GM19324 (cell line): ENCODE results near the gene TEC.
"Not testable (repeated sequence)": the region's sequence is repeated elsewhere in the genome, so short reads cannot be mapped to it uniquely, and the experiment has no call there.

Experiments used
- ATAC-seq: cut with Tn5 transposase; IDR thresholded peaks from one replicate; pipeline ENCODE4 v1.9.1; 2021; ENCODE audit warnings: mild to moderate bottlenecking, moderate library complexity; ENCODE audit not compliant: unreplicated experiment, low FRiP score

TEC gene

DNA sequence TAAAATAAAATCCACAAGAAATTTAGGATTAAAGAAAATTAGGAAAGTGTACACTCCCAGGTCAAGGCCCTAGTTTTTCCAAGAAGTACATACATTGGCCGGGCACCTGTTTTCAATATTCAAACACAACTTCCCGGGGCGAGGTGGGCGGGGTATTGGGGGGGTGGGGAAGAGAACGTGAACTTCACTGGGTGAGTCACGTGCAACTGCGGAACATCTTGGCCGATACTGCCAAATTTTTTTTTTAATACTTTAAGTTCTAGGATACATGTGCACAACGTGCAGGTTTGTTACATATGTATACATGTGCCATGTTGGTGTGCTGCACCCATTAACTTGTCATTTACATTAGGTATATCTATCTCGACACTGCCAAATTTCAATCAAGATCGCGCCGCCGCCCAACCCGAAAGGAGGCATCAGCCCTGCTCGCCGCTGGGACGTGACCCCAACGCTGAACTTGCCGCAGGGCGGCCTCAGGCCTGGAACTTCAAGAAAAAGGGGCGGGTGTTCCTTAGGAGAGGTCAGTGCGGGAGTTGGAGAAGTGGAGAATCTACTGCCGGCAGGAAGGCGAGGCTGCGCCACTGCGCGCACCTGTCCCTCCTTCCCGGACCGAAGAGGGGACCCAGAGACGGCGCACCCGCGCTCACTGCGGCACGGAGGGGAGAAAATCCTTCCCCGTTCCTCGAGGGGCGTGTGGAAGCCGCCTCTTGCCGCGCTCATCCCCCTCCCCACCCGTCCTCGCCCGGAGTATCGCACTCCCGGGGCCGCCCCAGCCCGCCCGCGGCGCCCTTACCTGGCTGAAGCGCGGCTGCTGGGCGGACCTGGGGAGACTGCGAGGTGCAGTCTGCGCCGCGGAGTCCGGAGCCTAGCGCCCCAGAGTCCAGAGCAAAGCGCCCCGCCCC lies at the start of gene TEC:
Gene TEC (minus strand): TSS at position 883 of the 905 bp plus-strand sequence. CDS start 41,224 bp downstream, outside the sequence.
- peak; percentile 74 for ATAC-seq

DNA sequence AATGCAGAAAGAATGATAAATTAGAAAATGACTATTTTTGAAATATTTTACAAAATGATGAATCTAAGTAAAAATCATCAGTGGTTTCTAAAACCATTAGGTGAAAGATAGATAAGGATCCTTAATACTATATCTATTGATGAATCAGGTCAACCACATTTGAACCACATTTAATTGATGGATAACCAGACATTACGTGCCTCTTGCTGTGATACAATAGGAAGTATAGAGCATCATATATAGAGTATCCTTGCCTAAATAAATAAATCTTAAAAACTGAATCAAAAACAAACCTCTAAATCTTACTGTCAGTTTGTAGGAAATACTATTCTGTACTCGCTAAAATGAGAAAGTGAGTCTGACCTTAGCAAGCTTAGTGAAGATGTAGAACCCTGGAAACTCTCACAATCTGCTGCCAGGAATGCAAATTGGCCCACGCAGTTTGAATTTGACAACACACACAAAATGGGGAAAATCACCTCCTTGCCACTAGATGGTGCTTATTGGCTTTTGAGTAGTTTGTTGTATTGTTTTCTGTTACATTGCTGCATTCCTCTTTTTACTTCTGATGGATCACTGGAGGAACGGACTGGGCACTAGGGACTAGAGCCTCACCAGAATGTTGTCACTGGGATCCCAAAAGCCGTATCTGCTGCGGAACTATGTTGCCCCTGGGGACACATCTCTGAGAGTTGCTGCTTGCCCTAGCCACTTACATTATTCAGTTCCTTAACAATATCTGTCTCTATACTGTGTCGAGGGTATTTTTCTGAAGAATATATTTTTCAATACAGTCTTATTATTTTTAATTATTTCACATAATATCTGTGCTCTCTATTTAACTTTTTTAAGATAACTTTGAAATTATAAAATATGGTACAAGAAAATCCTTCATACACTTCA lies 46.3 kb upstream of the TEC start:
- ATAC-seq: no peak

DNA sequence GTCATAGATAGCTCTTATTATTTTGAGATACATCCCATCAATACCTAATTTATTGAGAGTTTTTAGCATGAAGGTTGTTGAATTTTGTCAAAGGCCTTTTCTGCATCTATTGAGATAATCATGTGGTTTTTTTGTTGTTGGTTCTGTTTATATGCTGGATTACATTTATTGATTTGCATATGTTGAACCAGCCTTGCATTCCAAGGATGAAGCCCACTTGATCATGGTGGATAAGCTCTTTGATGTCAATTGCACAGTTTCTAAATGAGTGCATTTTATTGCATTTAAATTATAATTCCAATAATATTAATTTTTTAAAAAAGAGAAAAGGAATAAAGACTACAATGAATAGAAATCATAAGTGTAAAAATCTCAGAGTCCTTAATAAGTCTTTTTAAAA lies 45.1 kb upstream of the TEC start:
- not testable (repeated sequence) for ATAC-seq

DNA sequence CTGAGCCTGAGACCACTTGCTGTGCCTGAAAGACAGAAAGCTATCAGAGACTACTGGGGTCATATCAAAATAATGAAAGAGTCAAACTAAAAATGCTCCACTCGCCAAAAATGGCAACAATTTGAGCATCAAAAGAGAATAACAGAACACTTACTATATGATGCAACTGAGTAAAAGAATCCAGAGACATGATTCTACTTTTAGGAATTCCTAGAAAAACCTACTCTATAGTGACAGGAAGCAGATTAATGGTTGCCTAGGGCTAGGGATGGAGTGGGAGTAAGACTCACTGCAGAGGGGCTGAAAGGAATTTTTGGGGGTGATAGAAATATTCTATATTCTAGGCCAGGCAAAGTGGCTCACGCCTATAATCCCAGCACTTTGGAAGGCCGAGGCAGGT lies 42.3 kb upstream of the TEC start:
- no peak for ATAC-seq

DNA sequence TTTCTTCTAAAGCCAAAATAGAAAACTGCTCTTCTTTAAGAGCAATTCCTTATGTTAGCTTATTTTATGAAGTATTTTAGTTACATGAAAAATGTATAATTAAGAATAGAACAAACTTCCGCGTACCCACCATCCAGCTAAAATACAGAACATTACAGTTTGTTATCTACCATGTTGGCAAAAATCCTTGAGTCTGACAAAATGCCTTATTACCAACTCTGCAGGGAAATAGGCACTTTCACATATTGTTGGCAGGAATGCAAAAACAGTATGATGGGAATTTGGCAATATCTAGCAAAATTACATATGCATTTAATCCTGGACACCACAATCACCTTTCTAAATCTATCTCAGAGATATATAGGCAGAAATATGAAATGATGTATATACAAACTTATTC lies 39.3 kb upstream of the TEC start:
- no peak for ATAC-seq

DNA sequence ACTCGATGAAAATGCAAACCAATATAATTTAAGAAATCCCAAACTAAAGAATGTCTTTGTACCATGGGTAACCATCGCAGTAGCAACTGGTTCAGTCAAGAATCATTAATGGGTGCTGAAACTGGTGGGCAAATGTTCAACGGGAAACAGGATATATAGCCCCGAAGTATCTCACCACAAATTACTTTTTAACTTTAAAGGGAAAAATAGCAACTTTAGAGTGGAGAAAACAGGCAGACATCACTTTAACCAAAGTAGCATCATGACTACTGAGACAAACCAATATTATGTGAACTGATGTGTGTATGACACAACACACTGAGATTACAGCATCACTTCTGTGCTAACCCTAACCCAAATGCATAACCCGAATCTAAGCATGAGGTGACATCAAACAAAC lies 37.9 kb upstream of the TEC start:
- ATAC-seq: no peak

DNA sequence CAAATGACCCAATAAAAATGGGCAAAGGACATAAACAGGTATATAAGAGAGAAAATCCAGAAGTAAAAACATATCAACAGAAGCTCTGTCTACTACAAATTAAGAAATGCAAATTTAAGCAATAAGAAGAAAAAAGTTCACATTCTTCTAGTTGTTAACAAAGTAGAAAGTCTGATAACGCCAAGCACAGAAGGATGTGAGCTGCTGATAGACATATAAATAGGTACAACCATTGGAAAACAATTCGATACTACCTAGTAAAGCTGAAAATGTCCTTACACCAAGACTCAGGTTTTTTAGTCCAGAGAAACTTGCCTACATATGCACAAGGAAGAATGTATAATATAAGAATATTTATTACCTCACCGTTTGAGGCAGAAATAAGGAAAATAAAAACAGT lies 35.9 kb upstream of the TEC start:
- ATAC-seq: no peak

DNA sequence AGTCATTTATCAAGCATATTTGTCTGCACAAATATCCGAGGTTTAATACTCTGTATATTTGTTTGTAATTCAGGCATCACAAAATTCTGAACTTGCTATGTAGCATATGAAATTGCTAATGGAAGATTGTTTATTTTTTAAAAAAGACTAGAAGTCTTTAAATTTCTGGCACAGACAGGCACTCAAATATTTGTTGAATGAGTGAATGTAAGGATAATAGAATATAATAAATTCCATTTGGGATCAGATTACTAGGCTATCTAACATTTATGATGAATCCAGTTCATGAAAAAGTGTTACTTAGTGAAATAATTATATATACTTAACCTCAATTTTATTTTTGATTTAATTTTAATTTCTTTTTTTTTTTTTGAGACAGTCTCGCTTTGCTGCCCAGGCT lies 30.4 kb upstream of the TEC start:
- ATAC-seq: no peak

DNA sequence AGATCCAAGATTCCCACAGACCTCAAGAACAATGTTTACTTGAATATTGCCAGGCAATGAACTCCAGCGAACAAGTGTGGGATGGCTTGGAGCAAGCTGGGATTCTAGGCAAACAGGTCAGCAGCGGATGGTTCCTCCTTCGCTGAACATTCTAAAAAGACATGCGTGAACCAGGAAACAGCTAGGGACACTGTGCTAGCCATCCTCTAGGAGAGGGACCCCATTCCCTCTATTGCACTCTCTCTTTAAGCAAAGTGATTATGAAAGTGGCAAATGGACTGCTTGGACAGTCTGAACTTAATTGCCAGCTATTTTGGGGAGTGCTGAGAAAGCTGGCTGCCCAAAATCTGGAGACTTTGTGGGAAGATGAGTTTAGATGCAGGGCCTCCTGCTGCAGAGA lies 29.9 kb upstream of the TEC start:
- ATAC-seq: no peak

DNA sequence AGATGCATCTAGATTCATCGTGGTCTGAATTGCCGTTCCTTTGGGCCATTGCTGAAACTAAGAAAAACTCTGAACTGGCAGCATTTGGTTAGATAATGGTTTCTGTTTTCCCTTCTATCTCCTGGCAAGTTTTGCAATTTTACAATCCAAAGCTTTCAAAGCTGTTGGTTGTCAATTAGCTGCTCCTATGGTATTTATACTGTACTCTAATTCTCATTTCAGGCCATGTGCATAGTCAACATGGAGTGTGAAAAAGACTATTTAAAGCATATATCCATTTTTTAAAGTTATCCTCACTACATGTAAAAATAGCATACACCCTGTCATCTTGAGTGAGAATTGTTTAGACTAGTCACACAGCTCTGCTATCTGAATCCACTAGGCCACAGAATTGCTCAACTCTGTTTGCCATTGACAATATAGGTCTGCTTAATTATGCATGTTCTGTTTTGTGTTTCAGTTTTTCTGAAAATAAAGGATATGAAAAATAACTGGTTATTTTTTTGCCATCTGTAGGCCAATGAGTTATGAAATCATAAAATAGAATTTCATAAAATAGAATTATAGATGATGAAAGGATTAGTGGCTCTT lies 27.7 kb upstream of the TEC start:
- no peak for ATAC-seq

DNA sequence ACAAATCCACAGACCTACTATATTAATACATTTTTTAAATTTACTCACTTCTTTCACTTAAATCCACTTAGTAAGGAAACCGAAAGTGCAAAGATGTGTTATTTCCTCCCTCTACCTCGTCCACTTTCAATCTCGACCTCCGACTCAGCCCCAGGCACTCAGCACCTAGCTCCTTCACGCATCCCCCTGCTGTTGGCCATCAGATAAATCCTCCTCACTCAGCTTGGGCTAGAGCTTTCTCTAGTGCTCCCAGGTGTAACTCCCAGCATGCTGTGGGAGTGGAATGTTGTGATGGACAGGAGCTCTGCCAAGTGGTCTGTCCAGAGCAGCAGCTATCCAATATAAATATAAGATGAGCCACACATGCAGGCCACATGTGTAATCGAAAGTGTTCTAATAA lies 26.7 kb upstream of the TEC start:
- peak; percentile 86 for ATAC-seq

DNA sequence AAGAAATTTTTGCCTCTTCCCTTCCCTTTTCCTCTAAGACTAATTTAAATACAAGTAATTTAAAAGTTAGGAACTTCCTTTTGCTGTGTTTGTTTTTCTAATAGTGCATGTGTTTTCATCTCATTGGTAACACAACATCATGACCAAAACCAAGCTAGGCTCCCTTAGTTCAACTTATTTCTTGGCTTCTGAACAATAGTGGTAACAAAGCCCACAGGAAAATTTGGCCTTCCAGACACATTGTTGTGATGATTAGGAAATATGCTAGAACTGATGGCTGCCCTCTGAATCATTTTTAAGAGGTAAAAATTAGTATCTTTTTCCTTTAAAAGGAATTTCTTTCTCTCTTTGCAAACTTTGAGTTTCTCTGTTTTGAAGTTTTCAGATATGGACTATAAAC lies 25.5 kb upstream of the TEC start:
- ATAC-seq: no peak

DNA sequence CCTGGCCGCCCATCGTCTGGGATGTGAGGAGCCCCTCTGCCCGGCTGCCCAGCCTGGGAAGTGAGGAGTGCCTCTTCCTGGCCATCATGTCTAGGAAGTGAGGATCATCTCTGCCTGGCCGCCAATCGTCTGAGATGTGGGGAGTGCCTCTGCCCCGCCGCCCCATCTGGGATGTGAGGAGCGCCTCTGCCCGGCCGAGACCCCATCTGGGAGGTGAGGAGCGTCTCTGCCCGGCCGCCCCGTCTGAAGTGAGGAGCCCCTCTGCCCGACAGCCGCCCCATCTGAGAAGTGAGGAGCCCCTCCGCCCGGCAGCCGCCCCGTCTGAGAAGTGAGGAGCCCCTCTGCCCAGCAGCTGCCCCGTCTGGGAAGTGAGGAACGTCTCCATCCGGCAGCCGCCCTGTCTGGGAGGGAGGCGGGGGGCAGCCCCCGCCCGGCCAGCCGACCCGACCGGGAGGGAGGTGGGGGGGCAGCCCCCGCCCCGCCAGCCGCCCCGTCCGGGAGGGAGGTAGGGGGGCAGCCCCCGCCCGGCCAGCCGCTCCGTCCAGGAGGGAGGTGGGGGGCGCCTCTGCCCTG lies 22.7 kb upstream of the TEC start:
- ATAC-seq: not testable (repeated sequence)

DNA sequence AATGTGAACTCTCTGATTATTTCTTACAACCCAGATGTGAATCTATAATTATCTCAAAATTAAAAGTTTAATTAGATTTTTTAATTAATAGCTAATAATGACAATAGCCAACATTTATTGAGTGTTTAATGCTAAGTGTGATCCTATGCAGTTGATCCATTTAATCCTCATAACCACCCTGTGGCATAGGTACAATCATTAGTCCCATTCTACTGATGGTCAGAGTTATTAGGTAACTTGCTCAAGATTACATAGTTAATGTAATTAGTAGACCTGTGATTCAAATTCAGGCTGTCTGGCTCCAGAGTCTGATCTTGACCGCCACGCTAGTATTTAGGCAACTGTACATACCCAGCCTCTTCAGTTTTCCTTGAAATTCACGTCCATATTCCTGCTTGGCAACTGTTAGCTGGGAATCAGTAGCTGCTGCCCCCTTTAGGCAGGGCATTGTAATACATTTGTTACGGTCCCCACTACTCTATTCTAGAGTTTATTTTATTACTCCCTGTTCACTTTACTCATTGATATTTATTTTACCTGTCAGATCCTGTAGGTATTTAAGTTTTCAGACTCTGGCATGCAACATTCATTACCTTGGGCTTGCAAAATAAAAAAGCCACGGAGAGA lies 20.6 kb upstream of the TEC start:
- no peak for ATAC-seq

DNA sequence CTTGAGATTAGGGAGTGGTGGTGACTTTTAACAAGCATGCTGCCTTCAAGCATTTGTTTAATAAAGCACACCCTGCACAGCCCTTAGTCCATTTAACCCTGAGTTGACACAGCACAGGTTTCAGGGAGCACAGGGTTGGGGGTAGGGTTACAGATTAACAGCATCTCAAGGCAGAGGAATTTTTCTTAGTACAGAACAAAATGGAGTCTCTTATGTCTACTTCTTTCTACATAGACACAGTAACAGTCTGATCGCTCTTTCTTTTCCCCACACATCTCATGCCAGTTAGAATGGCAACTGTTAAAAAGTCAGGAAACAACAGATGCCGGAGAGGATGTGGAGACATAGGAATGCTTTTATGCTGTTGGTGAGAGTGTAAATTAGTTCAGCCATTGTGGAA lies 16.4 kb upstream of the TEC start:
- ATAC-seq: not testable (repeated sequence)

DNA sequence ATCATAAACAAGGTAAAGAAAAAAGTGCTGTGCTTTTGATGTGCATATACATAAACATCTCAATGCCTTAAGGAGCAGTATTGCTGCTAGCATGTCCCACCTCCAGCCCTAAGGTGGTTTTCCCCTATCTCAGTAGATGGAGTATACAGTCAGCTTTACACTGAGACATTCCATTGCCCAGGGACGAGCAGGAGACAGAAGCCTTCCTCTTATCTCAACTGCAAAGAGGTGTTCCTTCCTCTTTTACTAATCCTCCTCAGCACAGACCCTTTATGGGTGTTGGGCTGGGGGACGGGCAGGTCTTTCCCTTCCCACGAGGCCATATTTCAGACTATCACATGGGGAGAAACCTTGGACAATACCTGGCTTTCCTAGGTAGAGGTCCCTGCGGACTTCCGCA lies 16.0 kb upstream of the TEC start:
- not testable (repeated sequence) for ATAC-seq

DNA sequence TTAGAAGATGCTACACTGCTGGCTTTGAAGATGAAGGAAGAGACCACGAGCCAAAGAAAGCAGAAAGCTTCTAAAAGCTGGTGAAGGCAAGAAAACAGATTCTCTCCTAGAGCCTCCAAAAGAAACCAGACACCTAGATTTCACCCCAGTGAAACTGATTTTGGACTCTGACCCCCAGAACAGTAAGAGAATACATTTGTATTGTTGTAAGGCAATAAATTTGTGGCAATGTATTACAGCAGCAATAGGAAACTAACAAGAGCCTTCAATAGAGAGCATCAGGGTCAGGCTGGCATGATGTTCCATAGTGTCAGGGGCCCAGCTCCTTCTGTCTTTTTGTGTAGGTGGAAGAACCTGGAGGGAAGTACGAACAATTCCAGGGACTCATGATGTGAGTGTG lies 6.0 kb upstream of the TEC start:
- no peak for ATAC-seq

DNA sequence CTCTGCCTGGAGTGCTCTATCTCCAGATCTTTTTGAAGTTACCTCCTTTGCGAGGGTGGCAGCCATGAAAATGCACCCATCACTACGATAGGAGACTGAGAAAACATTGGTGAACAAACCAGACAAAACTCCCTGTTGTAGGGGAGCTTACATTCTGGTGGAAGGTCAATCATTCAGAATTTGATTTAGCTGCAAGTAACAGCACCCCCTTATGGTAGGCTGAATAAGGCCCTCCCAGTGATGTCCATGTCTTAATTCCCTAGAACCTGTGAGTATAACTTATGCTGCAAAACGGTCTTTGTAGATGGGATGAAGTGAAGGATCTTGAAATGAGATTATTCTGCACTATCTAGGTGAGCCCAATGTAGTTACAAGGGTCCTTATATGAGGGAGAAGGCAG lies 5.6 kb upstream of the TEC start:
- no peak for ATAC-seq

DNA sequence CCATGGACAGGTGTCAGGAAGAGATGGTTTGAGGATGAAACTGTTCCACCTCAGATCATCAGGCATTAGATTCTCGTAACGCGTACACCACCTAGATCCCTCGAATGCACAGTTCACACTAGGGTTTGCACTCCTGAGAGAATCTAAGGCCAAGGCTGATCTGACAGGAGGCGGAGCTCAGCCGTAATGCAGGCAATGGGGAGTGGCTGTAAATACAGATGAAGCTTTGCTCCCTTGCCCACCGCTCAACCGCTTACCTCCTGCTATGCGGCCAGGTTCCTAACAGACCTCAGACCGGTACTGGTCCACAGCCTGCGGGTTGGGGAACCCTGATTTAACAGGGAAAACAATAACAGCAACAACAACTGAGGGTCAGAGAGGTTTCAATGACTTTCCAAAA lies 2.0 kb upstream of the TEC start:
- no peak for ATAC-seq

DNA sequence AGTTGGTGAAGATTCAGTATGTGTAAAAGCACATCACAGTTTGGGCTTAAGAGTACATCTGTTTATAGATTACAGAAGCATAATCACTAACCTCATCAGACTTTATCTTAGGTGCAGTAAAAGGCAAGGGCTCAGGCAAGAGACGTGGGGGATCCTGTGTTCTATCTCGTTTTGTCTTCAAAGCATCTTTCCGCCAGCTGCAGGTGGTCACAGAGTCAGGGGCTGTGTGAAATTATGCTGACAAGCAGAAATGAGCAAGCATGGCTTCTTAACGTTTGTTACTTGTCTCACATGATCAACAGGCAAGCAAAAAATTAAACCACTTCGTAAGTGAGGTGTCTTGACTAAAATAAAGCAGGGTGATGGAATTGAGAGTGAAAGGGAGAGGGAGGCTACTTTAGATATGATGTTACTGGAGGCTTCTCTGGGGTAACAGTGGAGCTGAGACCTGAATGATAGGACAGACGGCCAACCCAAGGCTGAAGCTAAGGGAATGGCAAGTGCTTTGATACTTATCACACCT lies 1.4 kb upstream of the TEC start:
- no peak for ATAC-seq
